ENCODE measurements around the gene BBOF1. TPM values are rescaled to one million over a fixed set of nuclear protein-coding genes. Genes with fewer than 3 reads are reported as not detected.

Gene BBOF1
- total and polyA plus RNA-seq, 2 of the 8 experiments (the other 6 are each of a cell fraction or from before 2014, with no cell fraction given) = 0.26 to 0.60 TPM

DNA sequence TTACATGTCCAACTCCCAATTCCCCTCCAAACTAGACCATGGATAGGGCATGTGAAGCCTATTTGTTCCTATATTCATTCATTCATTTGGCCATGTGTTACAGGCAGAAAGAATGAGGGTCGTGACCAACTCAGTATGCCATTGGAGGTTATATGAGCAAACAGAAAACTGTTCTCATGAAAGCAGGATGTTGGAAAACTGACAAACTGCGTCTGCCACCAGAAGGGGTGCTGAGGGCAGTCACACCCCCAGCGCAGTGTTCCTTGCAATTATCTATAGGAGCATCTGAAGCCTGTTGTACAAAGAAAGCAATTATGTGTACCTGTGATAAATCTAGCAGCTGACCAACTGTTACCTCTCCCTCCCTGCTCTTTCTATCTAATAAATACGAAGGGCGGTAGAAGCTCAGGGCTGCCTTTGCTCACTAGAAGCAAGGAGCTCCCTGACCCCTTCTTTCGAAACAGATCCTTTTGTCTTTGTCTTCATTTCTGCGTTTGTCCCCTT lies 21.2 kb upstream of the BBOF1 start:
- no peak overlapping the region for H3K4ac ChIP-seq (replicated peaks; ENCODE audit: insufficient read length, low read depth, low read length)
- DNase-seq (ENCODE audit: low read depth in 1 of 2, low spot score in 2 of 2) (no peak), FAIRE-seq (no peak)
- no peaks in the 10 kb centered on the region for H3K9me3 ChIP-seq (ENCODE audit: insufficient read depth in 2 of 2, low read depth in 1 of 2, low read length in 1 of 2)
- no peak overlapping the region for H2AK5ac ChIP-seq (ENCODE audit: low read depth, low read length)
- no peak overlapping the region for H2BK12ac ChIP-seq (ENCODE audit: low read depth, low read length)
- no peak overlapping the region for H2BK20ac ChIP-seq (ENCODE audit: low read length)
- no peaks in the 10 kb centered on the region for H3K79me1 ChIP-seq (ENCODE audit: low read depth, low read length)
- no peaks in the 10 kb centered on the region for H3K27me3 ChIP-seq (replicated peaks in 1 of 4; ENCODE audit: control insufficient read depth in 3 of 4, extremely low read depth in 1 of 4, insufficient read depth in 3 of 4, low read length in 3 of 4)
- H2BK15ac ChIP-seq (ENCODE audit: low read length) = no peak overlapping the region
- H3K4me2 ChIP-seq (ENCODE audit: insufficient read depth in 1 of 2, low read depth in 2 of 2, low read length in 2 of 2) = no peak overlapping the region
- no peak overlapping the region for H3K18ac ChIP-seq (ENCODE audit: extremely low read depth, low read length)
- H3K14ac ChIP-seq (ENCODE audit: insufficient read length) = no peak overlapping the region
- no peak overlapping the region for H4K8ac ChIP-seq (ENCODE audit: extremely low read depth, insufficient read depth, low read length)
- H2BK120ac ChIP-seq (replicated peaks; ENCODE audit: low read depth, low read length) = no peak overlapping the region
- H3K4me3 ChIP-seq (ENCODE audit: extremely low read depth in 1 of 4, insufficient read depth in 2 of 4, low read depth in 3 of 4, low read length in 4 of 4) = no peak overlapping the region
- no peak overlapping the region for H3K56ac ChIP-seq (replicated peaks; ENCODE audit: insufficient read length, low read depth, low read length)
- no peak overlapping the region for H4K91ac ChIP-seq (replicated peaks; ENCODE audit: insufficient read length, low read length)
- no peaks in the 10 kb centered on the region for H3K79me2 ChIP-seq (ENCODE audit: control insufficient read depth in 1 of 2, insufficient read depth in 2 of 2, low read length in 2 of 2)
- ChIA-PET CTCF (ENCODE audit: partially characterized antibody) (no interaction called here), POLR2A (ENCODE audit: partially characterized antibody) (no interaction called here)
- H4K5ac ChIP-seq (ENCODE audit: insufficient read length, low read depth, low read length) = no peak overlapping the region
- no peaks in the 10 kb centered on the region for H3K4me1 ChIP-seq (replicated peaks in 1 of 4; ENCODE audit: control insufficient read depth in 3 of 4, insufficient read depth in 4 of 4, low read length in 3 of 4)
- H3K23ac ChIP-seq (ENCODE audit: insufficient read length) = no peak overlapping the region
- H3K27ac ChIP-seq (ENCODE audit: low read depth, low read length) = no peak overlapping the region
- H3K9ac ChIP-seq (replicated peaks in 1 of 4; ENCODE audit: extremely low read depth in 1 of 4, low read depth in 3 of 4, low read length in 3 of 4) = no peak overlapping the region
- H3K36me3 ChIP-seq (ENCODE audit: control insufficient read depth in 2 of 4, insufficient read depth in 4 of 4, low read length in 3 of 4) = no peaks in the 10 kb centered on the region
- 93% methylated on average over 7 of the region's 7 CpGs; no CpG with 5 or more reads in 1 of the 2 experiments for WGBS, 2 experiments (ENCODE audit: extremely low coverage in 1 of 2, insufficient coverage in 1 of 2, insufficient read length in 1 of 2, insufficient replicate concordance in 2 of 2, low coverage in 1 of 2, low lambda C conversion rate in 2 of 2, missing lambda C conversion rate in 1 of 2)
- no peak overlapping the region for H2BK5ac ChIP-seq (ENCODE audit: low read depth, low read length)
- H3K23me2 ChIP-seq (ENCODE audit: low read depth, low read length) = no peaks in the 10 kb centered on the region
- no peak overlapping the region for H2AFZ ChIP-seq (ENCODE audit: low read length)
- H4K20me1 ChIP-seq (replicated peaks in 1 of 2; ENCODE audit: control insufficient read depth in 1 of 2, insufficient read depth in 2 of 2, low read length in 2 of 2) = no peaks in the 10 kb centered on the region
- no peak for TF ChIP-seq RXRA (IDR thresholded peaks at IDR 0.05; ENCODE audit: insufficient read depth, low read depth, low read length)
- TF ChIP-seq NRF1 (IDR thresholded peaks at IDR 0.05; ENCODE audit: low read depth, low read length) = no peak
